Measurements from ENCODE around the gene CAP2.

CAP2 gene

DNA sequence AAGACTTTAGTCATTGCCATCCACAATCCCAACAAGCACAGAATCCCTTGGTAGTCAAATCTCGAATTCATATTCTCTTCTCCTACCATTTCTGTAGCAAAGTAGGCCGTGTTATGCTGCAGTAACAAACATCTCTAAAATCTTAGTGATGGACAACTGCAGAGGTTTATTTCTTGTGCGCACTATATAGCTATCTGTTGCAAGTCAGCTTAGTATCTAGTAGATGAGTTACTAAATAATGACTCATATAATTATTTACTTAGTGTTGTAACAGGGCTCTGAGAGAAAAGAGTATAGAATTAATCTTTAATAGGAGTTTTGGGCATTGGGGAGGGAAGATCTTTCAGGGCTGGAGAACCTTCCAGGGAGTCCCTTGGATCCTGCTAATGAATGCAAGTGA lies 73.3 kb downstream of the CAP2 start:
- no peaks in the 10 kb centered on the region for H3K4me1 ChIP-seq (ENCODE audit: control insufficient read depth, insufficient read depth, low read length)
- H3K9ac ChIP-seq (ENCODE audit: low read depth, low read length), result no peak overlapping the region
- H3K27me3 ChIP-seq (ENCODE audit: control insufficient read depth, insufficient read depth, low read length), result no peaks in the 10 kb centered on the region
- H3K36me3 ChIP-seq (ENCODE audit: control insufficient read depth, insufficient read depth, low read length), result no peaks in the 10 kb centered on the region
- no peak overlapping the region for H3K4me3 ChIP-seq (ENCODE audit: low read depth, low read length)
- H3K9me3 ChIP-seq (ENCODE audit: control insufficient read depth, insufficient read depth, low read length), result no peaks in the 10 kb centered on the region

GRCh38 chr6:17469006-17469832 lies 75.8 kb downstream of the CAP2 start:
- Histone ChIP-seq H3K36me3 (ENCODE audit: control insufficient read depth, insufficient read depth, low read length) (no peaks in the 10 kb centered on the region), H3K9ac (ENCODE audit: low read depth, low read length) (no peak overlapping the region)

DNA sequence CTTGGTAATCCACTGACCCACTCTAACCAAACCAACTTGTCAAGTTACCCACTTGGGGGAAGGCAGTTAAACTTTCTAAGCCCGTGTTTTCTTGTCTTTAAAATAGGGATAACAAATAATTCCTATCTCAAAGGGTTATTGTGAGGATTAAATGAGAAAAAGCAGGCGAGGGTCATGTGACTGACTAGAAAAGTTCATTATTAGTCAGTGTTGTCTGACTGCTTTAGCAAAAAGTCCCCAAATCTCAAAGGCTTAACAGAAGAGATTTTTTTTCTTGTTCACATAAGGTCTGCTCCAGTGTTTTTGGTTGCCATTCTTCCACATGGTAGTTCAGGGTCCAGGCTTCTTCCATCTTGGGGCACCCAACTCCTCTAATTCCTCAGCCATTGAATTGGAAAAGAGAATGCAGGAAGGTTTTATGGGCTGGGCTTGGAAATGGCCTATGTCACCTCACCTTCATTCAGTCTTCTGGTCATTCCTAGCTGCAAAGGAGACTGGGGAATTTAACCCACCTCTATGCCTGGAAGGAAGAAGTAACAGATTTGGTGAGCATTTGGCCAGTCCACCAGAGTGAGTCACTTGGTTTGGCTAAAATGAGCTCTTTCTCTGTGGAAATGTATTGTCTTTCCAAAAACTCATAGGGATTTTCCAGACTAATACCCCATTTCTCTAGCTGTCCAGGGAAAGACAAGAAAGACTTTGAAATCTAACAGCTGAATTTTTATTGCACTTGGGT lies 77.0 kb downstream of the CAP2 start:
- H3K9me3 ChIP-seq (ENCODE audit: control insufficient read depth, insufficient read depth, low read length), result no peaks in the 10 kb centered on the region
- H3K4me1 ChIP-seq (ENCODE audit: control insufficient read depth, insufficient read depth, low read length), result no peaks in the 10 kb centered on the region
- H3K27me3 ChIP-seq (ENCODE audit: control insufficient read depth, insufficient read depth, low read length), result no peaks in the 10 kb centered on the region
- H3K36me3 ChIP-seq (ENCODE audit: control insufficient read depth, insufficient read depth, low read length), result no peaks in the 10 kb centered on the region
- no peak overlapping the region for H3K4me3 ChIP-seq (ENCODE audit: low read depth, low read length)
- no peak overlapping the region for H3K9ac ChIP-seq (ENCODE audit: low read depth, low read length)

More at GRCh38 chr6:17469006-17469832, 75.8 kb downstream of the CAP2 start:
- Histone ChIP-seq H3K4me3 (ENCODE audit: low read depth, low read length) (no peak overlapping the region), H3K9me3 (ENCODE audit: control insufficient read depth, insufficient read depth, low read length) (no peaks in the 10 kb centered on the region), H3K27me3 (ENCODE audit: control insufficient read depth, insufficient read depth, low read length) (no peaks in the 10 kb centered on the region), H3K4me1 (ENCODE audit: control insufficient read depth, insufficient read depth, low read length) (no peaks in the 10 kb centered on the region)

- Histone ChIP-seq H3K9me3 (ENCODE audit: control insufficient read depth, insufficient read depth, low read length) (no peaks in the 10 kb centered on the region), H3K4me1 (ENCODE audit: control insufficient read depth, insufficient read depth, low read length) (no peaks in the 10 kb centered on the region), H3K4me3 (ENCODE audit: low read depth, low read length) (no peak overlapping the region), H3K9ac (ENCODE audit: low read depth, low read length) (no peak overlapping the region), H3K36me3 (ENCODE audit: control insufficient read depth, insufficient read depth, low read length) (no peaks in the 10 kb centered on the region), H3K27me3 (ENCODE audit: control insufficient read depth, insufficient read depth, low read length) (no peaks in the 10 kb centered on the region)
Observed at GRCh38 chr6:17470938-17471327, 77.5 kb downstream of the CAP2 start.

- no peaks in the 10 kb centered on the region for H3K27me3 ChIP-seq (ENCODE audit: control insufficient read depth, insufficient read depth, low read length)
- H3K4me1 ChIP-seq (ENCODE audit: control insufficient read depth, insufficient read depth, low read length), result no peaks in the 10 kb centered on the region
- no peak overlapping the region for H3K9ac ChIP-seq (ENCODE audit: low read depth, low read length)
- H3K9me3 ChIP-seq (ENCODE audit: control insufficient read depth, insufficient read depth, low read length), result no peaks in the 10 kb centered on the region
- no peaks in the 10 kb centered on the region for H3K36me3 ChIP-seq (ENCODE audit: control insufficient read depth, insufficient read depth, low read length)
- no peak overlapping the region for H3K4me3 ChIP-seq (ENCODE audit: low read depth, low read length)
Observed at GRCh38 chr6:17472653-17473183, 79.3 kb downstream of the CAP2 start.

DNA sequence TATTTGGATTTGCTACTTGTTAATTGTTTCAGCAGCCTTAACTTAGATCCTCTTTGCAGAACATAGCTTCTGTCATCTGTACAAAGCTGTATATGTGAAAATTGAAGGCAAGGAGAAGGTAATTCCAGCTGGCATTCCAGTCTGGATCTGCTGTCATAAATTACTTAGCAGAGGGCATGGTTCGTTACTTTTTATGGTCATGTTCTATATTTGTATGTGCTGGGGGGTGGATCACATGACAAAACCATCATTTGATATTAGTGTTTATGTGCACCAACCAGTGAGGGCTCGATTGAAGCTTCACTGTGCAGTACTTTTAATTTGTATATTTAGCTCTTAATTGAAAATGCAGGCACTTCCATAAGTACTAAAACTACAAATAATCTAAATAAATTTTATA lies 80.2 kb downstream of the CAP2 start:
- Histone ChIP-seq H3K9ac (ENCODE audit: low read depth, low read length) (no peak overlapping the region), H3K36me3 (ENCODE audit: control insufficient read depth, insufficient read depth, low read length) (no peaks in the 10 kb centered on the region), H3K4me3 (ENCODE audit: low read depth, low read length) (no peak overlapping the region), H3K9me3 (ENCODE audit: control insufficient read depth, insufficient read depth, low read length) (no peaks in the 10 kb centered on the region), H3K27me3 (ENCODE audit: control insufficient read depth, insufficient read depth, low read length) (no peaks in the 10 kb centered on the region), H3K4me1 (ENCODE audit: control insufficient read depth, insufficient read depth, low read length) (no peaks in the 10 kb centered on the region)

GRCh38 chr6:17474289-17474688 lies 80.9 kb downstream of the CAP2 start:
- no peaks in the 10 kb centered on the region for H3K27me3 ChIP-seq (ENCODE audit: control insufficient read depth, insufficient read depth, low read length)

DNA sequence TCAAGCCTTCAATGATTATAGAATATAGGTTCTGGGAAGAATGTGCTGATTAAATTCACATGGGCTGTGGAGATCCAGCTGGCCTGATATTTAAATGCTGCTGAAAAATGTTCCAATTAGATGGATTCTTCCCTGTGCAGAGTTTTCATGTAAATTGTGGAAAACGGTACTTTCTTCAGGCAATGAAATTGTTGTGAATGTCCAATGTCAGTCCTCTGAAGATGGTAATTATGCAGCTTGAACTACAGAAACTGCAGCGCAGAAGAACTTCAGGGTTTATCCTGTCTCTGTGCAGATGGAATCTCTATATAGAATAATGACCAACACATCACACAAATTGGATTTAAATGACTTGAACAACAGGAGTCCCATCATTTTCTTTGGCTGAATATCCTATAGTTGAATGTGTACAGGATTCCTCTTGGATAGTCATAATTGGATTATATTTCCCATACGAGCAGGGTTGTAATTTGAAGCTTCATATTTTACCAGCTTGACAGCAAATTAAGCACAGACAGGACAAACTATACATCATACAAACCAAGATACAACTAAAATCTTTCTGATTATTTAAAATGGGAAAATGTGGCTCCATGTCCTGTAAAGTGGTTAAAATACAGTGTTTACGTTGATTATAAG lies 82.3 kb downstream of the CAP2 start:
- Histone ChIP-seq H3K9me3 (ENCODE audit: control insufficient read depth, insufficient read depth, low read length) (no peaks in the 10 kb centered on the region), H3K9ac (ENCODE audit: low read depth, low read length) (no peak overlapping the region), H3K4me1 (ENCODE audit: control insufficient read depth, insufficient read depth, low read length) (no peaks in the 10 kb centered on the region)

More at GRCh38 chr6:17474289-17474688, 80.9 kb downstream of the CAP2 start:
- Histone ChIP-seq H3K9me3 (ENCODE audit: control insufficient read depth, insufficient read depth, low read length) (no peaks in the 10 kb centered on the region), H3K4me1 (ENCODE audit: control insufficient read depth, insufficient read depth, low read length) (no peaks in the 10 kb centered on the region), H3K36me3 (ENCODE audit: control insufficient read depth, insufficient read depth, low read length) (no peaks in the 10 kb centered on the region), H3K4me3 (ENCODE audit: low read depth, low read length) (no peak overlapping the region), H3K9ac (ENCODE audit: low read depth, low read length) (no peak overlapping the region)

DNA sequence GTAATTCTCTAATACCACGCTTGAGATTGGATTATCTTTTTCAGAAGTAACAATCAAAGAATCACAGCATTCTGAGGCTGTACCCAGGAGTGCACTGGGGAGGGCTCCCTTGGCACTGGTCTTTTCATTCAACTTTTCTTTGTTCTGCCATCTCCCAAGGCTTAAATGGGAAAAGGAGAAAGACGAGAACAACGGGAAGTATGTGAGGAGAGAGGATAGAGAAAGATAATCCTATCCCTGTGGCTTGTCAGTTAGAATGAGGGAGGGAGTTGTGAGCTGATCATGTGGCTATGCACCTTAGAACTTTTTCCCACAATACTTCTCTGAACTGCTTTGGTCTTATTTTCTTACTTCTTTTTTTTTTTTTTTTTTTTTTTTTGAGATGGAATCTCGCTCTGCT lies 83.1 kb downstream of the CAP2 start:
- no peaks in the 10 kb centered on the region for H3K4me1 ChIP-seq (ENCODE audit: control insufficient read depth, insufficient read depth, low read length)
- no peak overlapping the region for H3K4me3 ChIP-seq (ENCODE audit: low read depth, low read length)
- no peaks in the 10 kb centered on the region for H3K9me3 ChIP-seq (ENCODE audit: control insufficient read depth, insufficient read depth, low read length)
- H3K36me3 ChIP-seq (ENCODE audit: control insufficient read depth, insufficient read depth, low read length), result no peaks in the 10 kb centered on the region
- no peaks in the 10 kb centered on the region for H3K27me3 ChIP-seq (ENCODE audit: control insufficient read depth, insufficient read depth, low read length)
- no peak overlapping the region for H3K9ac ChIP-seq (ENCODE audit: low read depth, low read length)

More for the DNA sequence above, 82.3 kb downstream of the CAP2 start:
- Histone ChIP-seq H3K36me3 (ENCODE audit: control insufficient read depth, insufficient read depth, low read length) (no peaks in the 10 kb centered on the region), H3K27me3 (ENCODE audit: control insufficient read depth, insufficient read depth, low read length) (no peaks in the 10 kb centered on the region), H3K4me3 (ENCODE audit: low read depth, low read length) (no peak overlapping the region)

DNA sequence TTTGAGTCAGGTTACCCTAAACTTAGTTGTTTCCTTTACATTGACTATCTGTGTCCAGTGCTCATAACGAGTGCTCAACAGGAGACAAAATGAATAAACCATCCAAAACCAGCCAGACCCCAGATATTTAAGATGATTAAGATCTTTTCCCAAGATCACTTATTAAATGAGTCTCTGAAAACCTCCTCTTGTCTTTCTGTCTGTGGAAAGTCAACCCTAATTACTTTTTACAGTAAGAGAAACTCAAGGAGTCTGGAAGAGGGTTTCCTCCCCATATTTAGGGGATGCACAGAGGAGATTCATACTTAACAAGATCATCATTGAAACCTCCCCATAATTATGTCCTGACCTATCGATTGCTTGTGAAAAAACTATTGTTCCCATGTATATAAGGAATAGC lies 84.0 kb downstream of the CAP2 start:
- Histone ChIP-seq H3K36me3 (ENCODE audit: control insufficient read depth, insufficient read depth, low read length) (no peaks in the 10 kb centered on the region), H3K9ac (ENCODE audit: low read depth, low read length) (no peak overlapping the region), H3K4me3 (ENCODE audit: low read depth, low read length) (no peak overlapping the region), H3K27me3 (ENCODE audit: control insufficient read depth, insufficient read depth, low read length) (no peaks in the 10 kb centered on the region), H3K9me3 (ENCODE audit: control insufficient read depth, insufficient read depth, low read length) (no peaks in the 10 kb centered on the region), H3K4me1 (ENCODE audit: control insufficient read depth, insufficient read depth, low read length) (no peaks in the 10 kb centered on the region)

- Histone ChIP-seq H3K4me1 (ENCODE audit: control insufficient read depth, insufficient read depth, low read length) (no peaks in the 10 kb centered on the region), H3K9me3 (ENCODE audit: control insufficient read depth, insufficient read depth, low read length) (no peaks in the 10 kb centered on the region), H3K36me3 (ENCODE audit: control insufficient read depth, insufficient read depth, low read length) (no peaks in the 10 kb centered on the region), H3K27me3 (ENCODE audit: control insufficient read depth, insufficient read depth, low read length) (no peaks in the 10 kb centered on the region), H3K4me3 (ENCODE audit: low read depth, low read length) (no peak overlapping the region), H3K9ac (ENCODE audit: low read depth, low read length) (no peak overlapping the region)
Observed at GRCh38 chr6:17478223-17478907, 85.0 kb downstream of the CAP2 start.
